Dedifferentiated amniotic fluid mesenchymal stem cell (primary cell): ENCODE results near the gene PLA2G2A.

Experiments used
- DNase-seq: peaks from one replicate; pipeline ENCODE4 v3.0.0-alpha.2; 2016; ENCODE audit errors: extremely low spot score

The PLA2G2A gene

GRCh38 chr1:19926296-19927129, 52.9 kb downstream of the PLA2G2A start:
- DNase-seq: no peak
